AG10803 (cell line): Measurements from ENCODE around the gene VPS33B.

Experiments used
- DNase-seq: peaks from one replicate; pipeline ENCODE4 v3.0.0; 2010; ENCODE audit warnings: low read depth
- H3K4me3 ChIP-seq: 2 replicates; pipeline ENCODE4 v1.5.1; 2011; ENCODE audit warnings: mild to moderate bottlenecking, low read length, control low read depth
- TF ChIP-seq, protein P1 (sequence below): conservative IDR thresholded peaks from 2 replicates; pipeline ENCODE4 v1.5.1; 2011; ENCODE audit warnings: mild to moderate bottlenecking, low read length, control low read depth, inconsistent platforms

The VPS33B gene

DNA sequence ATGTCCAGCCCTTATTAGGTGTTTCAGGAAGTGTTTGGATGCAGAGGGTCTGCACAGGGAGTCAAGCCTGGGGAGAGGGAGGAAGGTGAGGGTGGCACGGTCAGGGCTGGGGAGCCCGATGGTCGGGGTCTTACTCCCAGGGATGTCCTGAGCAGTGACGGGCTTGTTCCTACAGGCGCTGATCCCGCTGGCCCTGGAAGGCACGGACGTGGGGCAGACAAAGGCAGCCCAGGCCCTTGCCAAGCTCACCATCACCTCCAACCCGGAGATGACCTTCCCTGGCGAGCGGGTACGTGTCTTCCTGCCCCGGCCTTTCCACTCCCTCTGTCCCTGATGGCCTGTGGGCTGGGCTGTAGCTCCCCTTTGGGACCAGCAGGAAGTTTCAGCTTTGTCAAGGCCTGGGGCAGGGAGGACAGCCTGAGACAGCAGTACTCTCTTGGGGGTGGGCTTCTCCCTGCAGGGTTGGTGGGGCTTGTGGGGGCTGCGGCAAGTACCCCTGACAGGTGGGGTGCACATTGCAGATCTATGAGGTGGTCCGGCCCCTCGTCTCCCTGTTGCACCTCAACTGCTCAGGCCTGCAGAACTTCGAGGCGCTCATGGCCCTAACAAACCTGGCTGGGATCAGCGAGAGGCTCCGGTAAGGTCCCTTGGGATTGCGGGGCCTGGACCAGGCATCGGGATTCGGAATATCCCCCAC lies 72.3 kb downstream of the VPS33B start:
- TF ChIP-seq, protein P1, sequence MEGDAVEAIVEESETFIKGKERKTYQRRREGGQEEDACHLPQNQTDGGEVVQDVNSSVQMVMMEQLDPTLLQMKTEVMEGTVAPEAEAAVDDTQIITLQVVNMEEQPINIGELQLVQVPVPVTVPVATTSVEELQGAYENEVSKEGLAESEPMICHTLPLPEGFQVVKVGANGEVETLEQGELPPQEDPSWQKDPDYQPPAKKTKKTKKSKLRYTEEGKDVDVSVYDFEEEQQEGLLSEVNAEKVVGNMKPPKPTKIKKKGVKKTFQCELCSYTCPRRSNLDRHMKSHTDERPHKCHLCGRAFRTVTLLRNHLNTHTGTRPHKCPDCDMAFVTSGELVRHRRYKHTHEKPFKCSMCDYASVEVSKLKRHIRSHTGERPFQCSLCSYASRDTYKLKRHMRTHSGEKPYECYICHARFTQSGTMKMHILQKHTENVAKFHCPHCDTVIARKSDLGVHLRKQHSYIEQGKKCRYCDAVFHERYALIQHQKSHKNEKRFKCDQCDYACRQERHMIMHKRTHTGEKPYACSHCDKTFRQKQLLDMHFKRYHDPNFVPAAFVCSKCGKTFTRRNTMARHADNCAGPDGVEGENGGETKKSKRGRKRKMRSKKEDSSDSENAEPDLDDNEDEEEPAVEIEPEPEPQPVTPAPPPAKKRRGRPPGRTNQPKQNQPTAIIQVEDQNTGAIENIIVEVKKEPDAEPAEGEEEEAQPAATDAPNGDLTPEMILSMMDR = no peak
- H3K4me3 ChIP-seq = no peak overlapping the region

More for the DNA sequence above, 72.3 kb downstream of the VPS33B start:
- no peak for DNase-seq
